ENCODE data around the gene POLG2.

The POLG2 gene

DNA sequence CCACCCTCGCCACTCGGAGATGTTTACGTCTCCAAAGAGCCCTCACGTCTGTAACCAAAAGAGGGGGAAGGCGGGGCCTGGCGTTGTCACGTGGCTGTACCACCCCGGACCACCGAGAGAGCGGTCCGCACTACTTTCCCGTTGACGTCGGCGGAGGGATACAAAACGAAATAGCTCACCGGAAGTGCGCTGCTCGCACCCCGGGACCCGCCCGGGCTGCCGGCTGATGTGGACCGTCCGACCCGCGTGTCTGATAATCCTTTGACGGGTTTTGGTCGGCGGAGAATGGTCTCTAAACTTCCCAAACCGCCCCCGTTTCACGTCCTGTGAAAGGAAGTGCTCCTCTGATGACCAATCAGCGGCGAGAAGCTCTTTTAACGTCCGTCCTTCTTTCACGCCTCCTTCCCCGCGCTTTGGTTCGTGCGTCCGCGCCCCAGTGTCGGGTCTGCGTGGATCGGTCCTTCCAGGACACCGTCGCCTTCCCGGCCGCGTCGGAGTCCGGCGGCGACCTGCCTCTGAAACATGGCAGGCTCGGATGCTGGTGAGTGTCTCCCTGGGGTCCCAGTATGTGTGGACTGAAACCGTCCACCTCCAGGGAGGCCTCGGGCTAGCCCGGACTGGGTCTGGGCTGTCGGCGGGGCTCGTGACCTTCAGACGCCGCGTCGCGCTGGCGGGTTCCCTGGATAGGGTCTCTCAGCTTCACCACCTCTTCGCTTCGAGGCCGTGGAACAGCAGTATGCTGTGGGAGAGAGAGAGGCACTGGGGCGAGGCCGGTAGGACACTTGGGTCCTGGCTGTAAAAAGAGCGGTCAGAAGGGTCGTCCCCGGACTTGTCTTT lies 9.9 kb upstream of the POLG2 start, which contains the start of gene CEP95:
TSS of gene CEP95 (plus strand) at position 402 of the 837 bp plus-strand sequence. CDS start at position 523, 121 bp downstream.
- WGBS (ENCODE audit: extremely low coverage, insufficient coverage, insufficient read length): no CpG with 5 or more reads among the region's 77 CpGs
- Histone ChIP-seq H2AFZ (ENCODE audit: insufficient read depth, low read length, poor library complexity) (peak within 1 kb of the TSS; percentile 67), H4K91ac (ENCODE audit: low read depth, low read length) (peak within 1 kb of the TSS; percentile 93), H3K23ac (ENCODE audit: low read length) (no peak within 1 kb of the TSS), H4K8ac (ENCODE audit: low read depth, low read length) (peak within 1 kb of the TSS; percentile 73), H3K9ac (ENCODE audit: low read length) (peak within 1 kb of the TSS; percentile 94), H2BK12ac (ENCODE audit: low read length) (peak within 1 kb of the TSS; percentile 10), H3K4me1 (ENCODE audit: control insufficient read depth in 1 of 2, insufficient read depth in 2 of 2, low read length in 2 of 2) (no peaks in the 10 kb centered on the region), H3K79me2 (ENCODE audit: control insufficient read depth, insufficient read depth, low read length, poor library complexity) (peaks cover 20% of the 10 kb centered on the region), H3K4me2 (ENCODE audit: low read length) (peak within 1 kb of the TSS; percentile 65), H3K4me3 (ENCODE audit: low read depth, low read length) (peak within 1 kb of the TSS; percentile 96), H3K14ac (ENCODE audit: low read length) (peak within 1 kb of the TSS; percentile 99), H3K9me3 (ENCODE audit: insufficient read depth, low read depth, low read length) (no peaks in the 10 kb centered on the region), H3K4ac (ENCODE audit: low read depth, low read length) (peak within 1 kb of the TSS; percentile 97), H4K12ac (ENCODE audit: low read depth, low read length) (peak within 1 kb of the TSS; percentile 61), H2BK5ac (ENCODE audit: low read depth, low read length, poor library complexity) (peak within 1 kb of the TSS; percentile 73), H2BK120ac (ENCODE audit: insufficient read depth, low read length, poor library complexity) (peak within 1 kb of the TSS; percentile 49), H3K27me3 (ENCODE audit: insufficient read depth, low read length) (no peaks in the 10 kb centered on the region), H2AK5ac (ENCODE audit: low read length) (peak within 1 kb of the TSS; percentile 96), H3K79me1 (ENCODE audit: low read length) (peaks cover 13% of the 10 kb centered on the region), H3K36me3 (ENCODE audit: control insufficient read depth in 1 of 2, insufficient read depth in 2 of 2, low read length in 2 of 2) (peaks cover 13 to 32% of the 10 kb centered on the region in 2 experiments), H3K18ac (ENCODE audit: low read length) (peak within 1 kb of the TSS; percentile 81), H3K27ac (ENCODE audit: low read depth, low read length) (peak within 1 kb of the TSS; percentile 80)
- DNase-seq: peak; percentile 91 to 97

DNA sequence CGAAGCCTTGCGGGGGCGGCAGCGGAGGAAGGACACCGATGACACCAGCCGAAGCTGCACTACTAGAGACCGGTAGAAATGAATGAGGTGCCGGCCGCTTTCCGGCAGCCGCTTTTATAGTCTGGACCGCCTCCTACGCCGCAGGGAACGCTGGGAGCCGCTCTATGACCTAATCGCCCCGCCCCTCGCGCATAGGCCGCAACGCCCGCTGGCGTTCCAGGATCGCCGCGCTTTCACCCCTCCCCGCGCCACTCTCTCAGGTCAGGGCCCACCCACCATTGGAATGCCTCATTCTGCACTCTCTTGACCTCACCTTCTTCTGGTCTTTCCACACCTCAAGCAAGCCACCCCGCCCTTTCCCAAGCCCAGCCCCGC lies 9.3 kb upstream of the POLG2 start, which contains the start of gene DDX5:
TSS of gene DDX5 (minus strand) at position 89 of the 375 bp plus-strand sequence. CDS start 170 bp downstream, outside the sequence.
- Histone ChIP-seq H3K4me3 (ENCODE audit: low read depth, low read length) (peak within 1 kb of the TSS; percentile 96), H3K79me1 (ENCODE audit: low read length) (peaks cover 13% of the 10 kb centered on the region), H3K4me2 (ENCODE audit: low read length) (peak within 1 kb of the TSS; percentile 65), H3K9me3 (ENCODE audit: insufficient read depth, low read depth, low read length) (no peaks in the 10 kb centered on the region), H2BK120ac (ENCODE audit: insufficient read depth, low read length, poor library complexity) (peak within 1 kb of the TSS; percentile 83), H4K8ac (ENCODE audit: low read depth, low read length) (peak within 1 kb of the TSS; percentile 87), H3K14ac (ENCODE audit: low read length) (peak within 1 kb of the TSS; percentile 99), H3K79me2 (ENCODE audit: control insufficient read depth, insufficient read depth, low read length, poor library complexity) (peaks cover 20% of the 10 kb centered on the region), H3K4ac (ENCODE audit: low read depth, low read length) (peak within 1 kb of the TSS; percentile 97), H3K36me3 (ENCODE audit: control insufficient read depth in 1 of 2, insufficient read depth in 2 of 2, low read length in 2 of 2) (peaks cover 15 to 35% of the 10 kb centered on the region in 2 experiments), H3K9ac (ENCODE audit: low read length) (peak within 1 kb of the TSS; percentile 94), H2BK12ac (ENCODE audit: low read length) (peak within 1 kb of the TSS; percentile 10), H2AFZ (ENCODE audit: insufficient read depth, low read length, poor library complexity) (peak within 1 kb of the TSS; percentile 67), H4K12ac (ENCODE audit: low read depth, low read length) (peak within 1 kb of the TSS; percentile 79), H3K27ac (ENCODE audit: low read depth, low read length) (peak within 1 kb of the TSS; percentile 80), H3K4me1 (ENCODE audit: control insufficient read depth in 1 of 2, insufficient read depth in 2 of 2, low read length in 2 of 2) (no peaks in the 10 kb centered on the region), H3K18ac (ENCODE audit: low read length) (peak within 1 kb of the TSS; percentile 81), H4K91ac (ENCODE audit: low read depth, low read length) (peak within 1 kb of the TSS; percentile 93), H3K23ac (ENCODE audit: low read length) (no peak within 1 kb of the TSS), H2BK5ac (ENCODE audit: low read depth, low read length, poor library complexity) (peak within 1 kb of the TSS; percentile 73), H2AK5ac (ENCODE audit: low read length) (peak within 1 kb of the TSS; percentile 96), H3K27me3 (ENCODE audit: insufficient read depth, low read length) (no peaks in the 10 kb centered on the region)
- WGBS (ENCODE audit: extremely low coverage, insufficient coverage, insufficient read length): no CpG with 5 or more reads among the region's 31 CpGs
- peak; percentile 99 for DNase-seq

DNA sequence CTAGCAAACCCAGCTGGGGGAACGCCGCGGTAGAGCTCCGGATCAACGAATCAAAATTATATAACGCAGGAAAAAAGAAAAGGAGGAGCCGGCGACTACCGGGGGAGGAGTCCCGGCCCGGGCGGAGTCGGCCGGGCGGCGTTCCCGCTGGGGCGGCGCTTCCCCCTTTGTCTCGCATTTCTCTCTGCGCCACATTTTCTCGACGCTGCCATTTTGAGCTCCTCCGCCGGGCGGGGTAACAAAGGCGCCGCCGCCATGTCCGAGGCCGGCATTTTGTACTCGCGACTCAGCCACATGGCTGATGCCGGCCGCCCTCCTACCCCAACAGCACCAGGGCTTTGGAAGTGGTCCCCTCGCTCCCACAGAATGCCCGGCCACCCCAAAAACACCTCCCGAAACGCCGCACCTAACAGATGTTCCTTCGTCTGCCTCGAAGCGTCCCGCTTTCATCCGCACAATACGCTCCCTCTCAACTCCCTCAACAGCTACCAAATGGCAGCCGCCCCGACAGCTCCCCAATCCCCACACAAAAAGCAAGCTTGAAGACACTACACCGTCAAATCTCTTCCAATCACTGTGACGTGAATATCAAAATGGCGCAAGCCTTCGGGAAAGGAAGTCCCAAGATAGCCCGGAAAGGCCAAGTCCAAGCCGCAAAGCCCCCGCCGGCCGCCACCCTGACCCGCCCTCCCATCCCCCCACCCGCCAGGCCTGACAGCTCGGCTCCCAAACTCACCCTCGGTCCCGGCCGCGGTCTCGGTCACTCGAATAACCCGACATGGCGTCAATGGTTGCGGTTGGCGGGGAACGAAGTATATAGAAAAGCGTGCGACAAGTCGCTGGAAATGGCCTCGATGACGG lies 8.7 kb upstream of the POLG2 start:
- Histone ChIP-seq H3K4me2 (ENCODE audit: low read length) (peak overlapping the region; percentile 61), H4K12ac (ENCODE audit: low read depth, low read length) (peak overlapping the region; percentile 79), H2AFZ (ENCODE audit: insufficient read depth, low read length, poor library complexity) (peak overlapping the region; percentile 14), H3K27ac (ENCODE audit: low read depth, low read length) (peak overlapping the region; percentile 66), H4K91ac (ENCODE audit: low read depth, low read length) (peak overlapping the region; percentile 93), H3K18ac (ENCODE audit: low read length) (peak overlapping the region; percentile 81), H2AK5ac (ENCODE audit: low read length) (peak overlapping the region; percentile 96), H3K14ac (ENCODE audit: low read length) (peak overlapping the region; percentile 99), H3K23ac (ENCODE audit: low read length) (no peak overlapping the region), H3K9ac (ENCODE audit: low read length) (peak overlapping the region; percentile 84), H3K79me2 (ENCODE audit: control insufficient read depth, insufficient read depth, low read length, poor library complexity) (peaks cover 20% of the 10 kb centered on the region), H3K27me3 (ENCODE audit: insufficient read depth, low read length) (no peaks in the 10 kb centered on the region), H3K36me3 (ENCODE audit: control insufficient read depth in 1 of 2, insufficient read depth in 2 of 2, low read length in 2 of 2) (peaks cover 14 to 38% of the 10 kb centered on the region in 2 experiments), H3K9me3 (ENCODE audit: insufficient read depth, low read depth, low read length) (no peaks in the 10 kb centered on the region), H2BK12ac (ENCODE audit: low read length) (no peak overlapping the region), H4K8ac (ENCODE audit: low read depth, low read length) (peak overlapping the region; percentile 87), H3K79me1 (ENCODE audit: low read length) (peaks cover 13% of the 10 kb centered on the region), H2BK5ac (ENCODE audit: low read depth, low read length, poor library complexity) (peak overlapping the region; percentile 73), H3K4me3 (ENCODE audit: low read depth, low read length) (peak overlapping the region; percentile 90), H2BK120ac (ENCODE audit: insufficient read depth, low read length, poor library complexity) (peak overlapping the region; percentile 83), H3K4me1 (ENCODE audit: control insufficient read depth in 1 of 2, insufficient read depth in 2 of 2, low read length in 2 of 2) (no peaks in the 10 kb centered on the region), H3K4ac (ENCODE audit: low read depth, low read length) (peak overlapping the region; percentile 97)
- DNase-seq: peak; percentile 73 to 85
- WGBS (ENCODE audit: extremely low coverage, insufficient coverage, insufficient read length): no CpG with 5 or more reads among the region's 76 CpGs

DNA sequence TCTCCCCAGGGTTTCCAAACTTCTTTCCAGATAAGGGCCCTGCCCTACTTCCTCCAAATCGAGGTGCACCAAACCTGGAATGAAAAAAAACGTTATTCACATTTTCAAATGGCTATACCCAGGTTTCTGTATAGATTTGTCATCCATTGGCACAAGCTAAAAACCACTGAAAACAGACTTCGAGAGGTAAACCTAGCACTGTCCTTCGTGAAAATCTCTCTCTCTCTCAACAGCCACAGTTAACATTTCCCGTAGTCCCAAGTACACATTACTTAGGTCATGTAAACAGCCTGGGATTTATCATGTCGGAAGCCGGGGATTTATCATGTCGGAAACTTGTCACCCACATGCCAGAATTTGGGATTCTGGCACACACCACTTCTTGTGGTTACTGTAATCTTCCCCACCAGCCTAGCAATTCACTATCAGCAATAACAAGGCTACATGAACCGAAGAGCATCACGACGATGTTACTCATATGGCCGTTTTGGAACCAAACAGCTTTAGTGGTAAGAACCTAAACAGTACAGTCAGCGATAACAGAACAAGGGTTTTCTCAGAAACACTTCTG lies 8.0 kb upstream of the POLG2 start:
- Histone ChIP-seq H2AFZ (ENCODE audit: insufficient read depth, low read length, poor library complexity) (no peak overlapping the region), H3K36me3 (ENCODE audit: control insufficient read depth in 1 of 2, insufficient read depth in 2 of 2, low read length in 2 of 2) (peaks cover 12 to 44% of the 10 kb centered on the region in 2 experiments), H4K12ac (ENCODE audit: low read depth, low read length) (no peak overlapping the region), H3K4me2 (ENCODE audit: low read length) (peak overlapping the region; percentile 61), H3K23ac (ENCODE audit: low read length) (no peak overlapping the region), H3K4me1 (ENCODE audit: control insufficient read depth in 1 of 2, insufficient read depth in 2 of 2, low read length in 2 of 2) (no peaks in the 10 kb centered on the region), H3K27ac (ENCODE audit: low read depth, low read length) (no peak overlapping the region), H3K4me3 (ENCODE audit: low read depth, low read length) (peak overlapping the region; percentile 79), H3K79me1 (ENCODE audit: low read length) (peaks cover 13% of the 10 kb centered on the region), H4K8ac (ENCODE audit: low read depth, low read length) (no peak overlapping the region), H3K9ac (ENCODE audit: low read length) (peak overlapping the region; percentile 64), H3K18ac (ENCODE audit: low read length) (no peak overlapping the region), H3K9me3 (ENCODE audit: insufficient read depth, low read depth, low read length) (no peaks in the 10 kb centered on the region), H2BK120ac (ENCODE audit: insufficient read depth, low read length, poor library complexity) (no peak overlapping the region), H2BK5ac (ENCODE audit: low read depth, low read length, poor library complexity) (no peak overlapping the region), H2BK12ac (ENCODE audit: low read length) (no peak overlapping the region), H3K79me2 (ENCODE audit: control insufficient read depth, insufficient read depth, low read length, poor library complexity) (peaks cover 20% of the 10 kb centered on the region), H4K91ac (ENCODE audit: low read depth, low read length) (no peak overlapping the region), H3K14ac (ENCODE audit: low read length) (peak overlapping the region; percentile 21), H2AK5ac (ENCODE audit: low read length) (no peak overlapping the region), H3K4ac (ENCODE audit: low read depth, low read length) (peak overlapping the region; percentile 97), H3K27me3 (ENCODE audit: insufficient read depth, low read length) (no peaks in the 10 kb centered on the region)
- DNase-seq: no peak
- no CpG with 5 or more reads among the region's 13 CpGs for WGBS (ENCODE audit: extremely low coverage, insufficient coverage, insufficient read length)
